ENCODE results near the gene MYT1. TPM values are rescaled to one million over a fixed set of nuclear protein-coding genes. Genes with fewer than 3 reads are reported as not detected.

The MYT1 gene
- total and polyA plus RNA-seq, 9 donors = 0.04 to 0.30 (median 0.09) TPM

GRCh38 chr20:64139199-64140060 is 24.8 kb upstream of the MYT1 start:
- Histone ChIP-seq H3K9me3 (replicated peaks; ENCODE audit: control insufficient read depth, low read depth, low read length) (no peaks in the 10 kb centered on the region), H3K4me1 (ENCODE audit: control insufficient read depth, insufficient read depth, low read length) (no peaks in the 10 kb centered on the region), H3K27me3 (ENCODE audit: control insufficient read depth, insufficient read depth, low read length) (peaks cover 11% of the 10 kb centered on the region), H3K27ac (ENCODE audit: low read length) (no peak overlapping the region), H3K4me3 (ENCODE audit: low read length) (no peak overlapping the region), H3K36me3 (ENCODE audit: control insufficient read depth, insufficient read depth, low read length) (no peaks in the 10 kb centered on the region)
- WGBS (ENCODE audit: insufficient coverage) = 61% methylated on average over 20 of the region's 21 CpGs
- no peak for DNase-seq

- Histone ChIP-seq H3K27me3 (ENCODE audit: control insufficient read depth, insufficient read depth, low read length) (peaks cover 12% of the 10 kb centered on the region), H3K36me3 (ENCODE audit: control insufficient read depth, insufficient read depth, low read length) (no peaks in the 10 kb centered on the region), H3K9me3 (replicated peaks; ENCODE audit: control insufficient read depth, low read depth, low read length) (peaks cover 5% of the 10 kb centered on the region), H3K4me1 (ENCODE audit: control insufficient read depth, insufficient read depth, low read length) (no peaks in the 10 kb centered on the region), H3K27ac (ENCODE audit: low read length) (no peak overlapping the region), H3K4me3 (ENCODE audit: low read length) (no peak overlapping the region)
- 66% methylated on average over 6 of the region's 13 CpGs for WGBS (ENCODE audit: insufficient coverage)
- no peak for DNase-seq
Observed at GRCh38 chr20:64140061-64140931, 24.0 kb upstream of the MYT1 start.

- Histone ChIP-seq H3K27me3 (ENCODE audit: control insufficient read depth, insufficient read depth, low read length) (peaks cover 10% of the 10 kb centered on the region), H3K27ac (ENCODE audit: low read length) (no peak overlapping the region), H3K36me3 (ENCODE audit: control insufficient read depth, insufficient read depth, low read length) (no peaks in the 10 kb centered on the region), H3K9me3 (replicated peaks; ENCODE audit: control insufficient read depth, low read depth, low read length) (peaks cover 8% of the 10 kb centered on the region), H3K4me1 (ENCODE audit: control insufficient read depth, insufficient read depth, low read length) (no peaks in the 10 kb centered on the region), H3K4me3 (ENCODE audit: low read length) (no peak overlapping the region)
- 52% methylated on average over 6 of the region's 10 CpGs for WGBS (ENCODE audit: insufficient coverage)
- no peak for DNase-seq
Observed at GRCh38 chr20:64140956-64141355, 23.3 kb upstream of the MYT1 start.

DNA sequence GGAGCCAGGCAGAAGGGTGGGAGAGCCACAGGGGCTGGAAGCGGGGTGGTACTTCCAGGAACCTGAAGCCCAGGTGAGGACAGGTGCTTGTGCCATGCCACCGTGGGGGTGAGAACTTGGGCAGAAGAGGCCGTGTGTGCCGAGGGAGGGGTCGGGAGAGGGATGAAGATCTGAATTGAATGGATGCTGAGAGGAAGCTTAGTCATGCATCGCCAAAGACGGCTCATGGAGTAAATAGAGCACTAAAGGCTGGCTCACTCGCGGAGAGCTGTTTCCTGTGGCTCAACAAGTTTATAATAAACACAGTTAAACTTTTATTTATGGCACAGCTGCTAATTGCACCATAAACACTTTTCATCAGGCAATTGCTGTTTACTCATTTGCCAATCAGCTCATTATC is 21.7 kb upstream of the MYT1 start:
- Histone ChIP-seq H3K27me3 (ENCODE audit: control insufficient read depth, insufficient read depth, low read length) (peaks cover 10% of the 10 kb centered on the region), H3K36me3 (ENCODE audit: control insufficient read depth, insufficient read depth, low read length) (no peaks in the 10 kb centered on the region), H3K4me1 (ENCODE audit: control insufficient read depth, insufficient read depth, low read length) (no peaks in the 10 kb centered on the region), H3K27ac (ENCODE audit: low read length) (no peak overlapping the region), H3K4me3 (ENCODE audit: low read length) (no peak overlapping the region), H3K9me3 (replicated peaks; ENCODE audit: control insufficient read depth, low read depth, low read length) (peaks cover 8% of the 10 kb centered on the region)
- WGBS (ENCODE audit: insufficient coverage) = 0% methylated on average over 3 of the region's 9 CpGs
- no peak for DNase-seq

DNA sequence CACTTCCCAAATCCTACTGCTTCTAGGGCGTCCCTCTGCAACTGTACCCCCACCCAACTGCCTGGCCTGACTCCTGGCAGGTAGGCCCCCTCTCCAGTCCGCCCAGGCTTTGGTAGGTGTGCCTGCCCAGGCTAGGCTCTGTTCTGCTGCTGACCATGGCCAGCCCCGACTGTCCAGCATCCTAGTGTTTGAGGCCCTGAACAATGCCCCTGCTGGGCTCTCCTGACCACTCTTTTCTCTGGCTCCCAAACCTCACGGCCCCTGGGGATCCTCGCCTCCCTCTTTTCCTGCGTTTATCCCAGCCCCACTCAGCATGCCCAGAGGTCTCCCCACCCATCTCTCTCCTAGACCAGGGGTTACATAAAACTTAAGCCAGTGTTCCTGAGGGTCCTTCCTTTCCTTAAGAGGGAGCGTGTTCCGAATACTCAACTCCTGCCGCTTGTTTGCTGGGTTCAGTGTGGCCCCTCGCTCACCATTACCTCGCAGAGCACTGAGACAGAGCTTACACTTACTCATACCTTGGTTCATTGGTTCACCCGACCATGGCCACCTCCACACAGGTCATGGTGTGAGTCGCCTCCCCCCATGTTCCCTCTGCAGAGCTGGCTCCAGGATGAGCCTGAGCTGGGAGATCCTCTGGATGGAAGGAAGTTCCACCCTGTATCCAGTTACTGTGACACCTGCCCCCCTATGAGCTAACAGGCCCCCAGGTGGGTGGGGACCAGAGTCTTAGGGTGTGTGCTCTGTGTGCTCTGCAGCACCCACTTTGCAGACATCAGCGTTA is 21.0 kb upstream of the MYT1 start:
- 61% methylated on average over 12 of the region's 14 CpGs for WGBS (ENCODE audit: insufficient coverage)
- Histone ChIP-seq H3K27ac (ENCODE audit: low read length) (no peak overlapping the region), H3K4me3 (ENCODE audit: low read length) (no peak overlapping the region), H3K27me3 (ENCODE audit: control insufficient read depth, insufficient read depth, low read length) (peaks cover 10% of the 10 kb centered on the region), H3K36me3 (ENCODE audit: control insufficient read depth, insufficient read depth, low read length) (no peaks in the 10 kb centered on the region), H3K4me1 (ENCODE audit: control insufficient read depth, insufficient read depth, low read length) (no peaks in the 10 kb centered on the region), H3K9me3 (replicated peaks; ENCODE audit: control insufficient read depth, low read depth, low read length) (peaks cover 8% of the 10 kb centered on the region)
- DNase-seq = no peak

GRCh38 chr20:64144144-64144912 is 19.9 kb upstream of the MYT1 start:
- Histone ChIP-seq H3K4me3 (ENCODE audit: low read length) (no peak overlapping the region), H3K9me3 (replicated peaks; ENCODE audit: control insufficient read depth, low read depth, low read length) (peaks cover 8% of the 10 kb centered on the region), H3K4me1 (ENCODE audit: control insufficient read depth, insufficient read depth, low read length) (no peaks in the 10 kb centered on the region), H3K36me3 (ENCODE audit: control insufficient read depth, insufficient read depth, low read length) (no peaks in the 10 kb centered on the region), H3K27me3 (ENCODE audit: control insufficient read depth, insufficient read depth, low read length) (peaks cover 10% of the 10 kb centered on the region), H3K27ac (ENCODE audit: low read length) (no peak overlapping the region)
- WGBS (ENCODE audit: insufficient coverage) = 86% methylated on average over 7 of the region's 8 CpGs
- no peak for DNase-seq

DNA sequence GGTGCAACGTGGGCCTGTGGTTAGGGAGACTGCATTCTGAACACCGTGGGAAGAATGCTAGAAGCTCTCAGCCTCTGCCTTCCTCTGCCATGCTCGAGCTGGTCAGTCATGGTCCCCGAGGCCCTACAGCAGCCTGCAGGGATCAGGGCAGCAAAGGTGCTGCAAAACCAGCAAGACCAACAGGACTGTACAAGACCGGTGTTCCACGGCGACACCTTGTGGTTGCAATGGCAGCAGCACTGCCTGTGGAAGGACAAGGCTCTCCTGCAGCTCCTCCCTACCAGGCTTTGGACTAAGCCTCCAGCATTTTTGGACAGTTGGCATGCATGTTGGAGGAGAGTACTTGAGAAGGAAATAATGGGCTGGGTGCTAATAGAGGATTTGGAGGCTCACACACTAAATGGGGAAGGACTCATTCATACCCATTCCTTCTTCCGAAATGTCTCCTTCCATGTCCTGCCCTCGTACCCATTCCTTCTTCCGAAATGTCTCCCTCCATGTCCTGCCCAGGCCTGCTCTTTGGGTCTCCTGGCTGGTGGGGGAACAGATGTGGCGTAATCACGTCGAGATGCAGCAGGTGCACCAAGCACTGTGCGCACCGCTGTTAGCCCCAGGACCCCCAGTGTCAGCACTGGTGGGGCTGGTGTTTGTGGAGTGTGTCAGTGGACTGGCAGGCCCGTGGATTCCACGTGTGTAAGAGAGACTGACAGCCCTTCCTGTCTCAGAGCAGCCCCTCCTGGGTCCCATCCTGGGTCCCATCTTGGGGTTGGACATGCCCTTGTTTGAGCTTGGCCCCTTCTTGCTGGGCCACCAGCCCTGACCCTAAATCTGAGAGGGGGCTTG is 18.6 kb upstream of the MYT1 start:
- H3K4me3 ChIP-seq (ENCODE audit: low read length) = no peak overlapping the region
- peaks cover 8% of the 10 kb centered on the region for H3K9me3 ChIP-seq (replicated peaks; ENCODE audit: control insufficient read depth, low read depth, low read length)
- H3K36me3 ChIP-seq (ENCODE audit: control insufficient read depth, insufficient read depth, low read length) = no peaks in the 10 kb centered on the region
- H3K27me3 ChIP-seq (ENCODE audit: control insufficient read depth, insufficient read depth, low read length) = peaks cover 7% of the 10 kb centered on the region
- DNase-seq = no peak
- no peak overlapping the region for H3K27ac ChIP-seq (ENCODE audit: low read length)
- 89% methylated on average over 12 of the region's 17 CpGs for WGBS (ENCODE audit: insufficient coverage)
- H3K4me1 ChIP-seq (ENCODE audit: control insufficient read depth, insufficient read depth, low read length) = no peaks in the 10 kb centered on the region

GRCh38 chr20:64146301-64146935 is 17.8 kb upstream of the MYT1 start:
- peaks cover 8% of the 10 kb centered on the region for H3K9me3 ChIP-seq (replicated peaks; ENCODE audit: control insufficient read depth, low read depth, low read length)
- H3K27me3 ChIP-seq (ENCODE audit: control insufficient read depth, insufficient read depth, low read length) = peaks cover 6% of the 10 kb centered on the region
- no peak for DNase-seq
- no peak overlapping the region for H3K27ac ChIP-seq (ENCODE audit: low read length)
- WGBS (ENCODE audit: insufficient coverage) = no CpG with 5 or more reads among the region's 7 CpGs
- H3K4me3 ChIP-seq (ENCODE audit: low read length) = no peak overlapping the region
- H3K4me1 ChIP-seq (ENCODE audit: control insufficient read depth, insufficient read depth, low read length) = no peaks in the 10 kb centered on the region
- no peaks in the 10 kb centered on the region for H3K36me3 ChIP-seq (ENCODE audit: control insufficient read depth, insufficient read depth, low read length)

All from muscle of leg (tissue), 11 donors.